Measurements from ENCODE around the gene COL24A1.
"Not testable (repeated sequence)": the region's sequence is repeated elsewhere in the genome, so short reads cannot be mapped to it uniquely, and the experiment has no call there.

COL24A1 gene

DNA sequence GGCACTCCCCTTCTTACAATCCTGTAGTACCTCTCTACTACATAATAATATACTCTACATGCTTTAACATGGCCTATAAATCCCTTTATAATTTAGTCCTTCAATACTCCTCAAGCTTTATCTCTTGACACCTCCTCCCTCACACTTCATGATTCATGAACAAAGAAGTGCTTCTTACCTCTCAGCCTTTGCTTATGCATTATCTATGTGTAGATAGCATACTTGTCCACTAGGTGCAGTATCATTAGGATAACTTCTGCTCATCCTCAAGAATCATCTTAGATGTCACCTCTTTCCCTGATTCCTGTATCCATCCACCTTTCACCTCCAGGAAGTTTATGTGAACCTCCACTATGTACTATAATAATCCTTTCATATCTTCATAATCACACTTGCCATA, 74.4 kb downstream of the COL24A1 start:
- DNase-seq (ENCODE audit: low read depth in 2 of 2) = no peak

DNA sequence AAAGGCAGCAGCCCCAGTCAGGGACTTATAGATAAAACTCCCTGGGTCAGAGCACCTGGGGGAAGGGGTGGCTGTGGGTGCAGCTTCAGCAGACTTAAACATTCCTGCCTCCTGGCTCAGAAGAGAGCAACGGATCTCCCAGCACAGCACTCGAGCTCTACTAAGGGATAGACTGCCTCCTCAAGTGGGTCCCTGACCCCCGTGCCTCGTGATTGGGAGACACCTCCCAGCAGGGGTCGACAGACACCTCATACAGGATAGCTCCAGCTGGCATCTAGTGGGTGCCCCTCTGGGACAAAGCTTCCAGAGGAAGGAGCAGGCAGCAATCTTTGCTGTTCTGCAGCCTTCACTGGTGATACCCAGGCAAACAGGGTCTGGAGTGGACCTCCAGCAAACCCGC, 84.1 kb downstream of the COL24A1 start:
- DNase-seq (ENCODE audit: low read depth in 2 of 2) = not testable (repeated sequence)

GRCh38 chr1:86071870-86072269, 84.7 kb downstream of the COL24A1 start:
- not testable (repeated sequence) for DNase-seq (ENCODE audit: low read depth in 2 of 2)

- DNase-seq (ENCODE audit: low read depth in 2 of 2) = no peak
Measured at GRCh38 chr1:86069757-86070145, 86.8 kb downstream of the COL24A1 start.

DNA sequence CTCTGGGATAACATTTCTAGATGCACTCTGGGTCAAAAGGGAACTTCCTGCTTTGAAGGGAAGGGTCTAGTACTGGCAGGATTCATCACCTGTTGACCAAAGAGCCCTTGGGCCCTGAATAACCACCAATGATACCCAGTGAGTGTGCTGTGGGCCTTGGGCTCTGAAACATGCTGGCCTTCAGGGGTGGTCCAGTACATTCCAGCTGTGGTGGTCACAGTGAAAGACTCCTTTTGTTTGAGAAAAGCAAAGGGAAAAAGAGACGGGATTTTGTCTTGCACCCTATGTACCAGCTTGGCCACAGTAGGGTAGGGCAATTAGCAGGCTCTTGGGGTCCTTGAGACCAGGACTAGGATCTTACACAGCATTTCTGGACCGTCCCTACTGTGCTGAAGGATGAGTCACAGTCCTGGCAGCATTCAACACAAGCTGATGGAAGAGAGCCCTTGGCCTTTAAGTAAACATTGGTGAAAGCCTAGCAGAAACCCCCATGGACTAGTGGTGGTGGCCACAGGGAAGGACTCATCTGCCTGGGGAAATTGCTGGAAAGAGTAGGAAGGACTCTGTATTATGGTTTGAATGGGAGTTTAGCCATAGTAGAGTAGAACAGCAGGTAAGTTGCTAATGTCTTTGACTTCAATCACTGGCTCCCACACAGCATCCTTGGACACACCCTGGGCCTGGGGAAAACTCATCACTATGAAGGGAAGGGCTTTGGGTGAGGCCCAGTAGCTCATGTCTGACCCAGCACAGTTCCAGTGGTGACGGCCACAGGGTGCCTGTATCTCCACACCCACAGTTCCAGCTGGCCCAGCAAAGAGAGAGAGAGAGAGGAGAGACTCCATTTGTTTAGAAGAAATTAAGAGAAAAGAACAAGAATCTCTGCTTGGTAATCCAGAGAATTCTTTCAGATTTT, 87.5 kb downstream of the COL24A1 start:
- no peak for DNase-seq (ENCODE audit: low read depth in 2 of 2)

DNA sequence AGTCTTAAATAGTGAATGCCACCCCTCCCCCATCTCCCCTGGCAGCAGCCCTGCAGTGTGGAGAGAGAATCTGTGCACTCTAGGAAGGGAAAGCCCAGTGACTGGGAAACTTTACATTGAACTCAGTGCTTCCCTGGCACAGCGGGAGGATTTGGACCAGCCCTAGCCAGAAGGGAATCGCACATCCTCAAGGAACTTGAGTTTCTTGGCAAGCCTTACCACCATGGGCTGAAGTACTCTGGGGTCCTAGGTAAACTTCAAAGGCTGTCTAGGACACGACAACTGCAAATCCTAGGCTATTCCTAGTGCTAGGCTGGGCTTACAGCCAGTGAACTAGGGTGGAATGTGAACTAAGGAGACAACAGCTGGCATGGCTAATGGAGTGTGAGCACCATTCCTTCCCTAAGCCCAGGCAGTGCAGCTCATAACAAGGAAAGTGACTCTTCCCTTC, 88.3 kb downstream of the COL24A1 start:
- no peak for DNase-seq (ENCODE audit: low read depth in 2 of 2)

GRCh38 chr1:86067626-86068025, 88.9 kb downstream of the COL24A1 start:
- no peak for DNase-seq (ENCODE audit: low read depth in 2 of 2)

GRCh38 chr1:86064899-86065298, 91.7 kb downstream of the COL24A1 start:
- DNase-seq (ENCODE audit: low read depth in 2 of 2) = no peak

DNA sequence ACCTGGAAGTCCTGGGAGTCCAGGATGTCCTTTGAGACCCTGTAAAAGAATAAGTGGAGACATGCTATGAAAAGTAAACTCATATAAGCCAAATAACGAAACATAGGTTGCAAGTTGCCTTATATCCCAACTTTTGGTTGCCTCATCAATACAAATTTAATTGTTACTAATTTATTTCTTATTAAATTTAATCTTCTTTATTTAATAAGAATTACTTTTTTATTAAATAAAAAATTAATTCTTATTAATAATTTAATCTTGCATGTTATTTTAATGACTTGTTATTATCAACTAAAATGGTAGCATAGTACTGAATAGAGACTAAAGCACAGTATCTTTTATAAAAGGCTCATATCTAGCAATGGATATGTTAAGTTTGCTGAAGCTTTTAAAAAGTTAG, 92.9 kb downstream of the COL24A1 start:
- DNase-seq (ENCODE audit: low read depth in 2 of 2) = no peak

DNA sequence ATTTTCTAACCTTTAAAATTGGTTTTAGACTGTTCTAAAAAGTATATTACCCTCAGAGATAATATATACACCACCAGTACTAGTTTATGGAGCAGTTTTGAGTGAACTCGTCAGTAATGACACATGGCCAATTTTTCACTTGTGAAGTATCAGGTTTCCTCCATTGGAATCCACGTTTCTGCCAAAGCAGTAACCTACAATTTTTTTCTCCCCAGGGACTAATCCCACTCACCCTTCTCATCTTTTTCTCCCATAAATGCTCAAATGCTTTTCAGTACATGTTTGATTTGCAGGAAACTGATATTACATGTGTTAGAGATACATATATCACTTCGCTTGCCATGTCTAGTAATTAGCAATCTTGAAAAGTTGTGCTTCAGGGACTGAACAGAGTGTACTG, 94.1 kb downstream of the COL24A1 start:
- DNase-seq (ENCODE audit: low read depth in 2 of 2) = no peak

- DNase-seq (ENCODE audit: low read depth in 2 of 2) = no peak
Measured at GRCh38 chr1:86061551-86061990, 95.0 kb downstream of the COL24A1 start.

- no peak for DNase-seq (ENCODE audit: low read depth in 2 of 2)
Measured at GRCh38 chr1:86054396-86054795, 102.2 kb downstream of the COL24A1 start.

- DNase-seq (ENCODE audit: low read depth in 2 of 2) = no peak
Measured at GRCh38 chr1:86052948-86053698, 103.4 kb downstream of the COL24A1 start.

GRCh38 chr1:86035101-86035500, 121.5 kb downstream of the COL24A1 start:
- DNase-seq (ENCODE audit: low read depth in 2 of 2) = no peak

DNA sequence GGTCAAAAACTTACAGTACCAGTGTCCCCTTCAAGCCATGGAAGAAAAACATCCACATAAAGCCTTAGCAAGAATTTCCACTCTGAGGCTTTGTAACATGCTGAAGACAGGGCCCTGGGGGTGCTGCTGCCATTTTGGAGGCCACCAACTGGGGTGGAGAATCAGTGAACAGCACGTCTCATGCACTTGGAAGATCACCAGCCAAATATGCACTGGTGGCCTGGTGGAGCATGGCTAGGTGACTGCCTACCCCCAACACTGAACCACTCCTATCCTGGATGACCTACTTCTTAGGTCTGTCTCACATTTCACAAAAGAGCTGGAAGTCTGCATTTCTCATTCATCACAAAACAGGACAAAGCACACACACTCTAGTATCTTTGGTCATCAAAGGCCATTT, 126.4 kb downstream of the COL24A1 start:
- no peak for DNase-seq (ENCODE audit: low read depth in 2 of 2)

- no peak for DNase-seq (ENCODE audit: low read depth in 2 of 2)
Measured at GRCh38 chr1:86018283-86018923, 138.2 kb downstream of the COL24A1 start.

- no peak for DNase-seq (ENCODE audit: low read depth in 2 of 2)
Measured at GRCh38 chr1:86016076-86016759, 140.4 kb downstream of the COL24A1 start.

DNA sequence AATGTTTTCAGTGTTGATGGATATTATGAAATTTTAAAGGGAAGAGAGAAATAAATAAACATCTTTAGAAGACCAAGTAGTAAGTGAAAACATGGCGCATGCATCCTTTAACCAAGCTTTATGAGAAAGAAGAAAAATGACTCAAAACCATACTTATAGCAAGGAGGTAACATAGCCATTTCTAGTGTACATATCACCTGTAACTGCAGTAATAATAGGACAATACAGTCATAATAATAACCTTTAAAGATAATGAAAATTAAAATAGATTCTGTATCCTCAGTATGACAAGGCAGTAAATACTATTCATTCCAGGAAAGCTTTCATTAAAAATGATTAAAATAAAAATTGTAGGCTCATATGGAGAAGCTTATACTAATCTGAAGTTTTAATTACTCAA, 141.2 kb downstream of the COL24A1 start:
- DNase-seq (ENCODE audit: low read depth in 2 of 2) = no peak

DNA sequence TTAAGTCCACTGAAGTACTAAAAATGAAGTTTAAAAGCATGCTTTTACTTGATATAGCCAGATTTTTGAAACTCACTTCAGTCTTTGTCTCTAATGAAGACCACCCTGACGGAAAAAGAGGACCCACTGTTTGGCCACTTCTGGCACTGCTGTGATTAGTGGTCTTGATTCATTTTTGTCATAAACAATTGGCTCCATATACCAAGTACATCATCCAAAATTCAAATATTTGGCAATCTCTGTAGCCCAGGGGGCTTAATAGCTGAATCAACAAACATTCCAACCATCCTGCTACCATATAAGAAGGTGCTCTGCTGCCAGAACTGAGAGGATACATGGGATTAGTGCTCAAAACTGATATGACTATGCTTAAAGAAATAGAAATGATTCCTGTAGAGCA, 156.0 kb downstream of the COL24A1 start:
- DNase-seq (ENCODE audit: low read depth in 2 of 2) = no peak

- DNase-seq (ENCODE audit: low read depth in 2 of 2) = no peak
Measured at GRCh38 chr1:85998105-85998855, 158.3 kb downstream of the COL24A1 start.

DNA sequence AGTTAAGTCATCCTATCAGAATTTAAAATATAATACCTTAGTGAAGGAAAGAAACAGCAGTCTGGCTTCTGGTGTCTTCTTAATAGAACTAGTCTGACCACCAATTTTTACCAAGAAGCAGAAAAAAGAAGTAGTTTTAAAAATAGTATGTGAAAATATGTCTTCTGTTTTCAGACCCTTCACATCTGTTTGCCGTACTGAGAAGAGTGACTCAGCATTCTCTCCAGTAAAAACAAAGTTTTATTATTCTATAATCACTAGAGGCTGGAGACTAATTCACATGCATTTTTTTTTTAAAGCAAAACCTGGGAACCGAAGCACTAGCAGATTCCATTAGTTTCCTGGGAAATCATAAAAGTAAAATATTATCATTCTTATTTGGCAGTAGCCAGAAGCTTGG, 163.8 kb downstream of the COL24A1 start:
- no peak for DNase-seq (ENCODE audit: low read depth in 2 of 2)

Measured in stimulated activated CD4-positive, alpha-beta T cell treated with anti-CD3 and anti-CD28 coated beads, Interleukin-4, amount 100 ng/mL, for 48 hours (primary cell).